ENCODE measurements around the gene TJP3.

TJP3 gene

DNA sequence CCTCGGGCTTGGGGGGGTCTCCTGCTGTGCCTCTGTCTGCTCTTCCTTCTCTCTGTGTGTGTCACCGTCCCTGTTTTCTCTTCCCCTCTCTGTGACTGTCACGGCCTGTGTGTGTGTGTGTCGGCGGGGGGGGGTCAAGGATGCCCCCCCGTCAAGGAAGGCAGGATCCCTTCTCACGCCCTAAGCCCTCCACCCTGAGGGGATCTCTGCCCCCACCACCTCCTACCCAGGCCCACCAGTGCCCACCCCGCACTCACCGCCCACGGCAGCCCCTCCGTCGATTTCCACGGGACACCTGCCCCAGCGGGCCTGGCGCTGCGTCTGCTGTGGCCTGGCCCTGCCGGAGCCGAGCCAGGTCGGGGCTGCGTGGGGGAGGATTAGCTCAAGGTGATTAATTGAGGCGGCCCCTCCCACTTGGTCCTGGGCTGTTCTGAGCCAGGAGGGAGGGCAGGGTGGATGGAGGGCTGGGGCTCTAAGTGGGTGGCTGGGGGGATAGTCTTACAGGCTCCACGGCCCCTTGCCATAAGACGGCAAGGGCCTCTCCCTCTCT, 63.8 kb downstream of the TJP3 start, which contains the start of gene RAX2:
Gene RAX2, minus strand, starts transcription at position 323 of the 550 bp plus-strand sequence. CDS start 486 bp downstream, outside the sequence.
- no peak for DNase-seq (ENCODE audit: low read depth)
- TF ChIP-seq, protein P1, sequence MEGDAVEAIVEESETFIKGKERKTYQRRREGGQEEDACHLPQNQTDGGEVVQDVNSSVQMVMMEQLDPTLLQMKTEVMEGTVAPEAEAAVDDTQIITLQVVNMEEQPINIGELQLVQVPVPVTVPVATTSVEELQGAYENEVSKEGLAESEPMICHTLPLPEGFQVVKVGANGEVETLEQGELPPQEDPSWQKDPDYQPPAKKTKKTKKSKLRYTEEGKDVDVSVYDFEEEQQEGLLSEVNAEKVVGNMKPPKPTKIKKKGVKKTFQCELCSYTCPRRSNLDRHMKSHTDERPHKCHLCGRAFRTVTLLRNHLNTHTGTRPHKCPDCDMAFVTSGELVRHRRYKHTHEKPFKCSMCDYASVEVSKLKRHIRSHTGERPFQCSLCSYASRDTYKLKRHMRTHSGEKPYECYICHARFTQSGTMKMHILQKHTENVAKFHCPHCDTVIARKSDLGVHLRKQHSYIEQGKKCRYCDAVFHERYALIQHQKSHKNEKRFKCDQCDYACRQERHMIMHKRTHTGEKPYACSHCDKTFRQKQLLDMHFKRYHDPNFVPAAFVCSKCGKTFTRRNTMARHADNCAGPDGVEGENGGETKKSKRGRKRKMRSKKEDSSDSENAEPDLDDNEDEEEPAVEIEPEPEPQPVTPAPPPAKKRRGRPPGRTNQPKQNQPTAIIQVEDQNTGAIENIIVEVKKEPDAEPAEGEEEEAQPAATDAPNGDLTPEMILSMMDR (conservative IDR thresholded peaks at IDR 0.05; ENCODE audit: low read depth, low read length) = no peak

DNA sequence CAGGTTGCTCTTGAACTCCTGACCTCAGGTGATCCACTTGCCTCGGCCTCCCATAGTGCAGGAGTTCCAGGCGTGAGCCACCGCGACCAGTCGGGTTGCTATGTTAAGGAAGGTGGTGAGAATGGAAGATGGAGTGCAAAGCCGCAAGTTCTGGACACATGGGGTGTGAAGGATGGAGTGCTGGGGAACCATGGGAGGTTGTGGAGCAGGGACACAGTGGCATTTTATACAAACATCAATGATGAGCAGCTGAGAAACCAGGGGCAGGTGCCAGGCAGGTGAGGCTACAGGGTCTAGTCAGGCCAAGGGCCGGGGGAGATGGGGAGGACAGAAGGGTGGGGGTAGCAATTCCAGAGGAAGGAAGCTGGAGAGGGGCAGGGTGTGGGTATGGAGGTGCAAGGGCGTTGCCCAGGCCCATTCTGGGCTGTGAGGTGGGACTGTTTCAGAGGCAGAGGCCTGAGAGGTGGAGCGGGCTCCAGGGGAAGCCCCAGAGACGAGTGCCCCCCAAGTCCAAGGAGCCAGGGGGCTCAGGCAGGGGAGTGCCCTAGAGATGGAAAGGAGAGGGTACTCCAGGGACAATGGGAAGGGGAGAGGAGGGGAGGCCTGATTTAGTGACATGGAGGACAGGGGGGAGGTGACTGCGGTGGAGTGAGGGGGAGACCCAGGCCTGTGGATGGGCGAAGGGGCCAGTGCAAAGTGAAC, 65.8 kb downstream of the TJP3 start:
- no peak for DNase-seq (ENCODE audit: low read depth)
- no peak overlapping the region for H3K4me3 ChIP-seq (ENCODE audit: low read depth, low read length)
- TF ChIP-seq, protein P1 (conservative IDR thresholded peaks at IDR 0.05; ENCODE audit: low read depth, low read length) = no peak

More for the DNA sequence above, 63.8 kb downstream of the TJP3 start, which contains the start of gene RAX2:
- no peak within 1 kb of the TSS for H3K4me3 ChIP-seq (ENCODE audit: low read depth, low read length)

DNA sequence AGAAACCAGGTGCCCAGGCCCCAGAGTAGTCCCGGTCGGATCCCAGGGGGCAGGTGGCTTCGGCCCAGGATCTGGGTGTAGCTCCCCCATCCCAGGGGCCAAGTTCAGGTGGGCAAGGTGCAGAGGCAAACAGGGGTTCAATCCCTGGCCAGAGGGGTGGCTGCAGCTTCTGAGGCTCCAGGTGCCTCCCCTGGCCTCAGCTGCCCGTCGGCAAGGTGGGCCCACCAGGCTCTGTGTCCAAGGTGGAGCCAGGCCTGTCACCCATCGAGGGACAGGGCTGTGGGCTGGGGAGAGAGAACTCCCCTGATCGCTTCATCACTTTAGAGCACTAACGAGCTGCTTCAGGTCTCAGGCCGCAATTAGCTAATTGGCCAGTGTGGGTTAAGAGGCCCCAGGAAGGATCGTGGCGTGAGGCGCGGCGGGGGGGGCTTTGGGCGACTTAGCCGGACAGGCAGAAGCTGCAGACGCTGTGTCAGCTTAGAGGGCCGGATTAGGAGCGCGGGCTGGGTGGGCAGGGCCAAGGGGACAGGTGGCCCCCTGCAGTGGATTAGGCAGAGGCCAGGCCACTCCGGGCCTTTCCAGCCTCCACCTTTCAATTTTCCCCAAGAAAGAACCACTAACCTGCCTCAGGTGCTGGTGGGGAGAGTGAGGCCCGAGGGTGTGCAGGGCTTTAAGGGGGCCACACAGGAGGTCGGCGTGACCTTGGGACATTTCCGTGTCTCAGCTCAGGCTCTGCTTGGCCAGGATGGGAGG, 66.6 kb downstream of the TJP3 start:
- no peak for DNase-seq (ENCODE audit: low read depth)
- TF ChIP-seq, protein P1 (conservative IDR thresholded peaks at IDR 0.05; ENCODE audit: low read depth, low read length) = no peak
- no peak overlapping the region for H3K4me3 ChIP-seq (ENCODE audit: low read depth, low read length)

DNA sequence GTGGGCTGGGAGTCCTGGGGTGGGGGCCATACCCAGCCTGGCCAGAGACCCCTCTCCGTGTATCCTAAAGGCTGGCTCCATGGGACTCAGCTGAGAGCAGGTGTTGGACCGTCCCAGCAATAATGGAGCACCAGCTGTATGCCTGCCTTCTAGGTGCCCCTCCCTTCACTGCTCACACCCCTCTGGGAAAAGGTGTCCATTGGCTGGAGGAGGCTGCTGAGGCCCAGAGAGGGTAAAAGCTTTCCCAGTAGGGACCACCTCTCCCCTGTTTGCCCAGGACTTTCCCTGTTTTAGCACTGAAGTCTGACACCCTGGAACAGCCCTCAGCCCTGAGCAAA, 67.2 kb downstream of the TJP3 start:
- TF ChIP-seq, protein P1 (conservative IDR thresholded peaks at IDR 0.05; ENCODE audit: low read depth, low read length) = no peak
- H3K4me3 ChIP-seq (ENCODE audit: low read depth, low read length) = no peak overlapping the region
- DNase-seq (ENCODE audit: low read depth) = no peak

DNA sequence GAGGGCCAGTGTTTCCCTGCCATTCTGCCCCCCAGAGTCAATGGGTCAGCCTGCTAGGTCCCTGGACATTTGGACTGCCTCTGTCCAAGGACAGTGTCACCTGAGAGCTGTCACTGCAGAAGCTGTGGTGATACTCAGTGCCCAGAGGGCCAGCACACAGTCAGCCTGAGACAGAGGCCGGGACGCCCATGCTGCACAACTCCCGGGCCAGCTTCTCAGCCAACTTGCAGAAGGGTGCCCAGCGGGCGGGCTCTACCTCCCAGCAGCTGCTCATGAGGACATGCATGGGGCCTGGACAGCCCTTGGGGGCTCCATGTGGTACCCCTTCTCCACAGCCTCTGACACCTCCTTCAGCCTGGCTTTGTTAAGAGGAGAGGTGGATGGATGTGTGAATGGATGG, 67.6 kb downstream of the TJP3 start:
- TF ChIP-seq, protein P1 (conservative IDR thresholded peaks at IDR 0.05; ENCODE audit: low read depth, low read length) = no peak
- no peak overlapping the region for H3K4me3 ChIP-seq (ENCODE audit: low read depth, low read length)
- no peak for DNase-seq (ENCODE audit: low read depth)

DNA sequence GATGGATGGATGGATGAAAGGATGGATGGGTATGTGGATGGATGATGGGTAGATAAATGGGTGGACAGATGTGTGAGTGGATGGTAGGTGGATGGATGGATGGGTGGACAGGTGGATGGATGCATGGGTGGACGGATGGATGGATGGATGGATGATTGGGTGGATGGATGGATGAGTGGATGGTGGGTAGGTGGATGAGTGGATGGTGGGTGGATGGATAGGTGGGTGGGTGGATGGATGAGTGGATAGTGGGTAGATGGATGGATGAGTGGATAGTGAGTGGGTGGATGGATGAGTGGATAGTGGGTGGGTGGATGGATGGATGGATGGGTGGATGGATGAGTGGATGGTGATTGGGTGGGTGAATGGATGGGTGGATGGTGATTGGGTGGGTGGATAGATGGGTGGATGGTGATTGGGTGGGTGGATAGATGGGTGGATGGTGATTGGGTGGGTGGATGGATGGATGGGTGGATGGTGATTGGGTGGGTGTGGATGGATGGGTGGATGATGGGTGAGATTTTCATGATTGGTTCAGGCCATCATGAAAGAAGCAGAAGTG, 68.4 kb downstream of the TJP3 start:
- no peak for DNase-seq (ENCODE audit: low read depth)
- no peak overlapping the region for H3K4me3 ChIP-seq (ENCODE audit: low read depth, low read length)
- TF ChIP-seq, protein P1 (conservative IDR thresholded peaks at IDR 0.05; ENCODE audit: low read depth, low read length) = no peak

Data from choroid plexus epithelial cell (primary cell).